Measurements from ENCODE around the gene OR6P1.

Gene OR6P1, protein sequence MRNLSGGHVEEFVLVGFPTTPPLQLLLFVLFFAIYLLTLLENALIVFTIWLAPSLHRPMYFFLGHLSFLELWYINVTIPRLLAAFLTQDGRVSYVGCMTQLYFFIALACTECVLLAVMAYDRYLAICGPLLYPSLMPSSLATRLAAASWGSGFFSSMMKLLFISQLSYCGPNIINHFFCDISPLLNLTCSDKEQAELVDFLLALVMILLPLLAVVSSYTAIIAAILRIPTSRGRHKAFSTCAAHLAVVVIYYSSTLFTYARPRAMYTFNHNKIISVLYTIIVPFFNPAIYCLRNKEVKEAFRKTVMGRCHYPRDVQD

DNA sequence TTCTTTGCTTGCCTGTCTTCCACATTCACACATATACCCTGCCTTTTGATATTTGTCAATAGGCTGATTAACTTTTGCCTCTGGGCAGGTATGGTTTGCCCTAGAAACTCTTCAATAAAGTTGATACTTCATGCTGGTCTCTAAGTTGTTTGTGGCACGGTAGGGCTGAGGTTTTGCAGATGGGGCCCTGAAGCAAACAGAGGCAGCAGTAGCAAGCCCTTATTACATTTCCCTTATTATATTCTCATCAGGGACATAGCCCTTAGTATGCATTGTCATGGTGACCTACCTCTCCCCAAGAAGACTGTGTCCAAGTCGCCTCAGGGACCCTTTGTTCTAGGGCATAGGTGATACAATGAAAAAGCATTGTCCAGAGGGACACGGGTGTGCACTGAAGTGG is at the start of gene OR6P1:
OR6P1 (minus strand) TSS at position 101 of the 400 bp plus-strand sequence. CDS start 6,976 bp downstream, outside the sequence.
- DNase-seq = no peak

DNA sequence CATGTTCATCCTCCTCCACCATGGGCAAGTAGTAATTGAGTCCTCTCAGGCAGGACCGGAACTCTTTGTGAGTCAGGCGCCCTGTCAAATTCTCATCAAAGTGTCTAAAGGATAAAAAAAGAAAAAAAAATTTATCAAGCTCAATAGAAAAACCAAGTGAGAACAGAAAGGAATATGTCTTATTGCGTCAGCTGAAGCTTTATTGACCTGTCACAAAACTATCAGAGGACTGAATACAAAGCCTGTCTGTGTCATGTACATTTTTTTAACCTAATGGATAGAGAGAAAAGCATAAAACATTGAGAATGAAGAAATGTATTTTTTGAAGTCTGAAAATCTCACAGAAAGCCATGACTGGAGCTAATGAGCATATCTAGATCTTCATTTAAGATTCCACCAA is 43.4 kb upstream of the OR6P1 start:
- no peak for DNase-seq

DNA sequence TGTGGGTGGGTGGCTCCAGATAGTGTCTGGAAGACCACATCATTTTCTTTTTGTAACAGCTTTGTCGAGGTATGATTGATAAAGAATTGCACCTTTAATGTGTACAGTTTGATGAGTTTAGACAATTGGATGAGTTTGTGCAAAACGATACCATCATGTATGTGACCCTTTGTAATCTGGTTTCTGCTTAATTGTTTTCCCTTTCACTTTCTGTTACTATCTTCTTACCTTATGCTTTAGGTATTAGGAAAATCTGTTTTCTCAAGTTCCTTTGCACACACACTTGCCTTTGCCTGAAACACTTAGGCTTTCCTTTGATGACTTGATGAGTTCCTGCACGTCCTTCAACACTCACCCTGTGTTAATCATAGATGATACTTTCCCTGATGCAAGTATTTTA is 41.5 kb upstream of the OR6P1 start:
- DNase-seq = no peak

DNA sequence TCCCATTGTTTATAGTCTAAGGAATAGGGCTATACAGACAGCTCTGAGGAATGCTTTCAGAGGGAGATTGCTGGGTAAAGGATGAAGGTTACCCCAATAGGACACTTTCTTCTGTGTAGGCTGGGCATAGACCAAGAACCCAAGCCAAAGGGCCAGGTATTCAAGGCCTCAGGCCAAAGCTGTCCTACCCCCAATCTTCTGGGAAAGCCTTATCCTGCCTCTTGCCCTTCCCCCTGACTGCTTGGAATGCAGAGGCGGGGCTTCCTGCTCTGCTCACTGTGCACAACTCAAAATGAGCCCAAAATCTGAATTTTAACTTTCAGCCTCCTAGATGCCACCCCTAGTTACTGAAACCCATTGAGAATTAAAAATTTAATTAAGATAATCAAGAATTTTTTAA is 36.9 kb upstream of the OR6P1 start:
- no peak for DNase-seq

DNA sequence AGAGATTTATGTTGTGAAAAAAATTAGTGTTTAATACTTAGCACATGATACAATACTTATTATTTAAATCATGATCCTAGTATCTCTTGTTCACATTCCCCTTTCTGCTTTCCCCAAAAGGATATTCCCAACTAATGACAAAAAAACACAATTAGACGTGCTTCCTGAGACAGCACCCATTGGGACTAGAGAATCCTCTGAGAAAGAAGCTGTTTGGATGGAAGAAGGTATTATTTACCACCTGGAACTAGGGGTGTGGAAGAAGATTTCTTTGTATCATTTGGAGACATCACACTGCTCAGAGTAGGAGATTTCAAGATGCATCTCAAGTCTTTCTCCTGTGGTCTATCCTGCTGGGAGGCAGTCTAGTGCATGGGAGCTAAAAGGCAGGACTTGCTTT is 34.6 kb upstream of the OR6P1 start, which contains the start of gene OR10Z1:
OR10Z1 (plus strand) TSS at position 301 of the 400 bp plus-strand sequence. CDS start 1,171 bp downstream, outside the sequence.
- DNase-seq = no peak

DNA sequence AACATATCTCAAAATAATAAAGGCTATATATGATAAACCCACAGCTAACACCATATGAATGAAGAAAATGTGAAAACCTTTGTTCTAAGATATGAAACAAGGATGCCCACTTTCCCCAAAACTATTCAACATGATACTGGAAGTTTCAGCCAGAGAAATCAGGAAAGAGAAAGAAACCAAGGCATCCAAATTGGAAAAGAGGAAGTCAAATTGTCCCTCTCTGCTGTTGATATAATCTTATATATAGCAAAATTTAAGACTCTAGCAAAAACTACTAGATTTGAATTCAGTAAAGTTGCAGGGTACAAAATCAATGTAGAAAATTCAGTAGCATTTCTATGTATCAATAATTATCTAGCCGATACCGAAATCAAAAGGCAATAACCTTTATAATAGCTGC is 30.4 kb upstream of the OR6P1 start:
- no peak for DNase-seq

DNA sequence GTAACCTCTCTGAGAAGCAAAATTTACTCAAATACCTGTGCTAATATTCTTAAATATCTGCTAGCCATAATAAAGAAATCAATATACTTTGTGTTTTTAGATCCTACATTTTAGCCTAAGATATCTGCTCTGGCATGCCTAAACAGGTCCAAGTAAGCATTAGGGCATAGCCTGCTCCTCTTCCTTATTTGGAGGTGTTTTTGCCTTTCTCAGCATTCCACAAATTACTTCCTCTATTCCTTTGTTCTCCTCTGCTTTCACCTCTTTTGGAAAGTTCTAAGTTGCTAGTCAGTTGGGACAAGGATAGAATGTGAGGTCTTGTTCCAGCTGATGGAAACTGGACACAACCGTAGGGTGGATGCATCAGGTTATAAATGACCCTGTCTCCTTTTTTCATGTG is 16.6 kb upstream of the OR6P1 start:
- no peak for DNase-seq

DNA sequence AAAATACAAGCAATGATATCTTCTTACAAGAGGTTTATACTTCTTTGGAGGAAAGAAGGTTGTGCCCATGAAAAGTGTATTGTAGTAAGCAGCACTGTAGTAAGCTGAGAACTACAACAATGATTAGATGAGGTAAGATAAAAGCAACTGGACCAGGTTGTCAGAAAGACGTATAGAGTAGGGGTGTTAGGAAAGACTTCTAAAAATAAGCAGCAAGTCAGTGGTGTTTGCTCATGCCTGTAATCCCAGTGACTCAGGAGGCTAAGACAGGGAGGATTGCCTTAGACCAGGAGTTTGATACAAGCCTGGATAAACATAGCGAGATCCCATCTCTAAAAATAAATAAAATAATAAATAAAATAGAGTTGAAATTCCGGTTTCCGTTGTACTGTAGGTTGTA is 13.6 kb upstream of the OR6P1 start:
- DNase-seq = no peak

DNA sequence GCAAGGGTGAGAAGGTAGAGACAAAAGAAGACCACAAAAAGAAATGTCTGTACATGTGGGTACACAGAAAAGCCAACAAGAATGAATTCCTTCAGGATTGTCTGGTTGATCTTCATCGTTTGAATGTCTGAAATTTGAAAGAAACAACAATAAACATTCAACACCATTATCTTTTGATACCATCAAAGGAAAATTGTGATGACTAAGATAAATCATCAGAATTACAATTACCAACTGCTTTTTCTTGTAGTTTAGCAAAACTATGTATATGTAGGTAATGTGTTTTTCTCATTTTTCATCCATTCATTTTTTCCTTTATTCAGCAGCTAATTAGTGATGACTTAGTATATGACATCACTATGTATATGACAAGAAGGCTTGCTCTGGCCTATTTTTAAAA is 9.4 kb upstream of the OR6P1 start, which contains the start of gene OR10X1:
OR10X1 (minus strand) TSS at position 167 of the 400 bp plus-strand sequence; CDS start at position 167, 0 bp downstream.
- DNase-seq = no peak

DNA sequence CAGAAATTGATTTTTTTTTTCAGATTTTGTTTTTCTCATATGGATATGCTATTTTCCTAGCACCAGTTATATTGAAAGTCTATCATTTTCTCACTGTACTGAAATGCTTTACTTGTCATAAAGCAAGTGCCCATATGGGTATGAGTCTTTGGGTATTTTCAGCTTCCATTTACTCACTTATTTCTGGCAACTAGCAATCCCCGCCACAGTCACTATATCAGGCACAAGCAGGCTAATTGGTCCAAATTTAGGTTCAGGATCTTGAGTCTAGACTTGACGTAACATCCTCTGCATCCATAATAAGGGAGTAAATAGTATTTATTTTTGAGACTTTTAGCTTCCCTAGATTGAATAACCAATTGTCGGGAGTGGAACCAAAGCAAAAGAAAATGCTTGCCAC is 7.2 kb upstream of the OR6P1 start:
- no peak for DNase-seq

DNA sequence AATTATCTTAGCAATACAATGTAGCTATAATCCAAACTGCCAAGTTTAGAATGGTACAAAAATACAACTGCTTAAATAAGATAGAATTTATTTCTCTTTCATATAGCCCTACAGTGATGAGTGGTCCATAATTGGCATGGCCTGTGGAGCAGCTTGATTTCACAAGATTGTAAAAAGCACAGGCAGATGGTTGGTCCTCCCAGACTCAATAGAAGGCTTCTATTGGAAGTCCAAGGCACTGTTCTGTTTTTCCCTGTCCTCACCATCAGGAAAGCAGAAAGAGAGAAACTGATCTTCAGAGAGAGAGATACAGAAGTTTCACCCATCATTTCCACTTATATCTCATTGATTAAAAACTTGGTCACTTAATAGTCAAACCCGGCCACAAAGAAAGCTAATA is 1.8 kb upstream of the OR6P1 start:
- no peak for DNase-seq

DNA sequence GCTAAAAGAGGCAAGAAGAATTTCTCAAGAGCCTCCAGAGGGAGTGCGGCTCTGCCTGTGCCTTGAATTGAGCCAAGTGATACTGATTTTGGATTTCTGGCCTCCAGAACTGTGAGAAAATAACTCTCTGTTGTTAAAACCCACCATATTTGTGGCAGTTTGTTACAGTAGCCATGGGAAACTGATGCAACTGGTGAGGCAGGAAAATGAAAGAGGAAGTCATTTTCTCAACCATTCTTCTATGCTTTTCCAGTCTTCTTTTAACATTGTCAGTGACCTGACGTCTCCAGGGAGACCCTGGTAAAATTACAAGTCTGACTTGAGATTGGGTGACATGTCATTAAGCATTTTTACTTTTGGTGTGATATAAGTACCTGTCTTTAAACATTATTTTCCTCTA is 5.8 kb downstream of the OR6P1 start:
- DNase-seq = no peak

DNA sequence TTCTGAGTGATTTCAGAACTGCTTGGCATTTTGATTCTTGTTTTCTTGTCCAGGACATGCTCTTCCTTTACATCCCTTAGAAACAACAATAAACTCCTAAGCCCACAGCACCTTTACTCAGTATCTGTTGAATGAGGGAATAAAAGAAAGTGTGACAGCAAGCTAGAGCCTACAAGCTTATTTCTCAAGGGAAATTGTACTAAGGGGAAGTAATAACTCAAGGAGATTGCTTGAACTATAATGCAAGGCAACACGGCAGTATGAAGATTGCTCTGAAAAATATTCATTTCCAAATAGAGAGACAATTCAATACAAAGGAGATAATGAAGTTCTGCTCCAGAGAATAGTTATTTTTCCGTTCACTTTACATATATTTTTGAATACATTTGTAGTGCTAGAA is 6.5 kb downstream of the OR6P1 start:
- DNase-seq = no peak

DNA sequence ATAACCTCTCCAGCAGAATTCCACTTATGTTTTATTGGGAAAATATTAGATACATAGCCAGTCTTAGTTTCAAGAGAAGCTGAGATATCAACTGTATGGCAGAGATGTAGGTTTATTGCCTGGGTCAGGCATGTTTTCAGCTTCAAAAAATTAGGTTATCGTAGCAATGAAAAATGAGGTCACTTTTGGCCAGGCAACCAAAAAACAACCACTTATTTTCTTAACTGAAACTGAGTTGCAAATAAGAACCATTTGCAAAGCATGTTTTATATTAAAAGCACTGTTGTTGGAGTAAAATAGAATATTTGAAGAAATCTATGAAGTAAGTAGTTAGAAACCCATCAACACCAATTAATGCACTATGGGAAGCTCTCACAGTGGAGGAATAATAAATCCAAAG is 10.7 kb downstream of the OR6P1 start:
- no peak for DNase-seq

DNA sequence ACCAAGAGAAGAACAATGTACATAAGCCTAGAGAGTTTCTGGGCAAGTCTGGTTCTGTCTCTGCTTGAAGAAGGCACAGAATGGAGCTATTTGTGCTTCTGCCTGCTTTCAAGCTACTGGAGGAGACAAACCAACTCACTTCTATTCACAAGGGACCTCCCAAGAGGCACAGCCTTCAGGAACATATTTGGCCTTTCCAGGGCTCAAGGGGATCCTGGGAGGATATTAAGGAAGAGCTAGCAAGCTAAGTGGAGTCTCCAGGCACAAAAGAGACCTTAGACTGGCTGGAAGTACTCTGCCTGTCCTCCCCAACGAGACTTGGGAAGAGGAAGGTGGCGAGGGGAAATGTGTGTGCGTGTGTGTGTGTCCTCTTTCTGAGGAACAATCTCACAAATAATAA is 16.0 kb downstream of the OR6P1 start, which contains the start of gene OR6Y1:
OR6Y1 (minus strand) TSS at position 54 of the 400 bp plus-strand sequence. CDS start 6,300 bp downstream, outside the sequence.
- no peak for DNase-seq

DNA sequence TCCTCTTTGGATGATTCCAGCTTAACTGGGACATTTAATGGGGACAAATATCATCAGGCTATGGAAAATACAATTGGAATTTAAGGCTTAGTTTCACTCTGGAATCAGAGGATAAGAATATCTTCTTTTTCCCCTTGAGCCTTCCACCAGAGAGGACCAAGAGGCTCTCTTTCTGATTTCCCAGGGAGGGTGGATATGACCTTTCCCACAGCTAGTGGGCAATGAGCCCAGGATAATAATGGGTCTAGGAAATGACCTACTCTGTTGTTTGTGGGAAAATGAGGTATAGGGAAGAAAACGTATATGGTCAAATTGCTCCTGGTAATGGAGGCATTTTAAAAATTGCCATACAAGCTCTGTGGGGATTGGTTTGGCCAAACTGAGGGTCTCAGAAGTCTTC is 18.1 kb downstream of the OR6P1 start:
- no peak for DNase-seq

DNA sequence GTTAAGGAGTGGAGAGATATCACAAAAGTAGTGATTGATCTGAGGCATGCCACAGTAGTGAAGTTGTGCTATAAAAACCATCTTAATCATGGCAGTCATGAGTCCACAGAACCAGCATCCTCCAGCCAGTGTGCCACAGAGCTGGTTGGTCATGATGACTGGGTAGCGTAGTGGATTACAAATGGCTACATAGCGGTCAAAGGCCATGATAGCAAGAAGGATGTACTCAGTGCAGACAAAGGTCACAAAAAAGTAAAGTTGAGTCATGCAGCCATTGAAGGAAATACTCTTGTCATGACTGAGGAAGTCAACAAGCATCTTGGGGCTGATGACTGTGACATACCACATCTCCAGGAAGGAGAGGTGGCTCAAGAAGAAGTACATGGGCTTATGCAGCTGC is 22.8 kb downstream of the OR6P1 start:
- no peak for DNase-seq

DNA sequence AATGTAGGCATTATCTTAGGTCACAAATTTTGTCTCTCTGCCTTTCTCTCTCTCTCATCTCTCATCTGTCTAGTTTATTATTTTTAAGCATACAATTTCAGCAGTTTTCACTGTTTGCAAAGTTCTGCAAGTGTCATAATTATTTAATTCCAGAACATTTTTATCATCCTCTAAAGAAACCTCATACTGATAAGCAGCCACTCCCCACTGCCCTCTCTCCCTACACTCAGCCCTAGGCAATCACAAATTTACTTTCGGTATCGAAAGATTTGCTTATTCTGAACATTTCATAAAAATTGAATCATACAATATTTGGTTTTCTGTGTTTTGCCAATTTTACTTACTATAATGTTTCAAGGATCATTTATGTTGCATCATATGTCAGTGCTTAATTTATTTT is 32.8 kb downstream of the OR6P1 start:
- no peak for DNase-seq

DNA sequence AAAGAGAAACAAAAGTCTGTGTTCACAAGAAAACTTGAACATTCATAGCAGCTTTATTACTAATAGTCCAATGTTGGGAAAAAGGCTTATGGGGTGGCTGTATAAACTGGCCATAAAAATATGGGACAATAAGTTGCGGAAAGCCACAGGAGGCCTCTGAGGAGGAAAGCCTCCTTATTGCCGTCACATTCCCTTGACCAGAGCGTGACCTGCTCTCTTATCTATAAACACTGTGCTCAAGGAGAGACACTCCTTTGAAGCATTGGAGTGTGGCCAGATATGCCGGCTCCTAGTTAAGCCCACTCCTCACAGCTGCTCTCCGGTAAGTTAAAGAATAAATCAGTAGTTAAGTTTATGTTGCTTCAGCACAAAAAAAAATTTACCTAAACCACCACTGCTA is 35.9 kb downstream of the OR6P1 start:
- no peak for DNase-seq

DNA sequence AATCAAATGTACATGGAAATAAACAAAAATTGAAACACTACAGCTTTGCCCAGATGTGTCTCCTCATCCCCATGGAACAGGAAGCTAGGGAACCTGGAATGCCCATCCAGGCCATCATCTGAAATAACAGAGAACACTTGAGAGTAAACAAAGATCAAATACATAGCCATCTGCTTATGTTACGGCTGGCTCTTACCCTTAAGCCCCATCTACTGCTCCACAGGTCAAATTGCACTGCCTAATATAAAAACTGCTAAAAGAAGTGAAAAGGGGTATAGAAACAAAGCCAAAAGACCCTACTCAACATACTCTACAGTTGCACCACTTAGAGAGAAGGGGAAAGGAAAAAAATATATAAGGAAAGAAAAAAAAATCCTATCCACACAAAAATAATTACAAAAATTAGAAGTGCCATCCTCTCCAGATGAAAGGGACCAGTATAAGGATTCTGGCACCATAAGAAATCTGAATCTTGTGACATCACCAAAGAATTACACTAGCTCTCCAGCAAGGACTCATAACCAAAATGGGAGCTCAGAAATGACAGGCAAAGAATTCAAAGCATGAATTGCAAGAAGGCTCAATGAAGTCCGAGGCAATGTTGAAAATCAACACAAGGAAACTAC is 43.1 kb downstream of the OR6P1 start:
- DNase-seq = no peak

DNA sequence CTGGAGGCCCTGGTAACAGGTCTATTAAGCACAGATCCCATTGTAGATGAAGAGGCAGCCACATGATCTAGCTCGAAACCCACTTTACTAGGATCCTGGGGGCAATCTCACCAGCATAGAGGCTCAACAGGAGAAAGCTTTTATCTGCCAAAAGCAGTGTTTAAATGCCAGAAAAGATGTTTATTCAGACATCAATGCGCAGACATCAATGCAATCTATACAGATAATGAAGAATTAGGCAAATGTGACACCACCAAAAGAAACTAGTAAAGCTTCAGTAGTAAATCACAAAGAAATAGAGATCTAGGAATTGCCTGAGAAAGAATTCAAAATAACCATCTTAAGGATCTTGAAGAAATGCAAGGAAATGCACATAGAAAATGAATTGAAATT is 48.7 kb downstream of the OR6P1 start:
- no peak for DNase-seq

DNA sequence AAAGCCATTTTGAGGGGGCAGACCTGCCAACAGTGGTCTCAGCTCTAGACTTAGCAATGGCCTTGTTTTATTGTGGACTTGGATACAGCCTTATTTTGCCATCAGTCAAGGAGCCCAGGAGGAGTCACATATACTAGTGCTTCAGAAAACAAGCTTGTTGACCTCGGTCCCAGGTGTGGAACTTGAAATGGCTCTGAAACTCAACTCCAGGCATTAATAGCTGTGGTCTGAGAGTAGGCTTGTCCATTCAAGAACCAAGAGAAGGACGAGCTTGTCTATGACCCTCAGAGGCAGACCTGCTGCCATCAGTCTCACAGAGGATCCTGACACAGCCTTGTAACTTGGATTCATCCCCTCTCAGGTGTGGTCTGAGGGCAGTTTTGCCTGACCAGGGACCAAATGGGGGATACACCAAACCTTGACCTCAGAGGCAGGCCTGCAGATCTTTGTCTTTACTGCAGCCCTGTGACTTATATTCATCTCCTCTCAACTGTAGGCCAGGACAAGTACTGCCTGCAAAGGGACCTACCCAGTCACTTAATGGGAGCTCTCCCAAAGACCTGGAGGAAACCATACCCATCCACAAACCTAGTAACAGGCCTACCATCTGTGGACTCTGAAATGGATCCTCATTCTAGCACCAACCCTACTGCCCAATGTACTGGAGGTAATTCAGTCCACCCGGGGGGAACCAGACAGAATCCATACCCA is 49.3 kb downstream of the OR6P1 start:
- no peak for DNase-seq

DNA sequence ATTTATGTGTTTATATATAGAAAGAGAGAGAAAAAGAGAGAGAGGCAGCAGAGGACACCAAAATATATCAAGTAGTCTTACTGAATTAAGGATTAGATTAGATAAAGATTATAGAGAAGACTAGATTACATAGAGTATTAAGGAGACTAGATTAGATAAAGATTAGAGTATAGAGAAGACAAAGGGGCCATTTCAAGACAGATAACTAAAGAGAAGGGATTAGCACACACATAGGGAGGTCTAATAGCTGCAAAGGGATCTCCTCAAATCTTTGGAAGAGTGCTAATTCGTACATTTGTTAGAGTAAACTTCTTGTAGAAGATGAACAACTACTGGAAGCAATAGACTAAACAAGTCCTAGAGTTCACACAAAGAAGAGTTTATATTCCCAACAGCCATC is 50.4 kb downstream of the OR6P1 start:
- no peak for DNase-seq

DNA sequence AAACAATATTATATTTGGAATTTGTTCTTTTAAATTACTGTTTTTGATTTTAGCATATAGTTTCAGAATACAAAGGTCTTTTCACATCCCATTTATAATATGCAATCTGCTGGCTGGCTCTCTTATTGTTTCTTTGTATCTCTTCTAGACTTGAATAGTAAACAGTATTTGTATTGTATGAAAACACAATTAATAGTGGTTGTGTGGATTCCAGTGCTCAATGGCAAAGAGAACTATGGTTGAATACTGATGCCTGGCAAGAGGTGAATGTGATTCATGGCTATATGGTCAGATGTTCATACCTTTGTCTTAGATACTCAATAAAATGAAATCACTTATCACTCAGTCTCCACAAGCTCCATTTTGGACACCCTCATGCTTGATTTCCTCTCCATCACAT is 53.4 kb downstream of the OR6P1 start:
- no peak for DNase-seq
